NCI-H82 treated with DMSO at 0.1 percent for 48 hours (cell line): ENCODE results near the gene CDKN2AIPNL.
"Not testable (repeated sequence)": the region's sequence is repeated elsewhere in the genome, so short reads cannot be mapped to it uniquely, and the experiment has no call there.

Experiments
- DNase-seq: peaks from one replicate; lab custom pipeline; 2025; ENCODE audit not compliant: unreplicated experiment; lab: John Stamatoyannopoulos, UW

CDKN2AIPNL gene

GRCh38 chr5:134438721-134439123, 27.0 kb upstream of the CDKN2AIPNL start:
- DNase-seq: no peak

GRCh38 chr5:134437847-134438581, 26.3 kb upstream of the CDKN2AIPNL start:
- DNase-seq: no peak

GRCh38 chr5:134437340-134437846, 25.7 kb upstream of the CDKN2AIPNL start:
- no peak for DNase-seq

- DNase-seq: no peak
These were observed 25.1 kb upstream of the CDKN2AIPNL start for GRCh38 chr5:134436523-134437339.

- DNase-seq: no peak
These were observed 23.9 kb upstream of the CDKN2AIPNL start for GRCh38 chr5:134435560-134435959.

- DNase-seq: no peak
These were observed 21.1 kb upstream of the CDKN2AIPNL start for GRCh38 chr5:134432677-134433359.

- DNase-seq: no peak
These were observed 20.5 kb upstream of the CDKN2AIPNL start for GRCh38 chr5:134432174-134432573.

- DNase-seq: peak; percentile 93
These were observed 18.4 kb upstream of the CDKN2AIPNL start for GRCh38 chr5:134430001-134430569.

- DNase-seq: no peak
These were observed 15.9 kb upstream of the CDKN2AIPNL start for GRCh38 chr5:134427540-134428041.

- DNase-seq: no peak
These were observed 14.7 kb upstream of the CDKN2AIPNL start for GRCh38 chr5:134426361-134426760.

GRCh38 chr5:134423376-134423775, 11.7 kb upstream of the CDKN2AIPNL start:
- DNase-seq: no peak

- no peak for DNase-seq
These were observed 11.2 kb upstream of the CDKN2AIPNL start for GRCh38 chr5:134422791-134423365.

- not testable (repeated sequence) for DNase-seq
These were observed 9.4 kb upstream of the CDKN2AIPNL start for GRCh38 chr5:134421038-134421437.

- no peak for DNase-seq
These were observed 8.7 kb upstream of the CDKN2AIPNL start for GRCh38 chr5:134420343-134420742.

- DNase-seq: no peak
These were observed 7.3 kb upstream of the CDKN2AIPNL start for GRCh38 chr5:134418958-134419357.

GRCh38 chr5:134417707-134418106, 6.0 kb upstream of the CDKN2AIPNL start:
- no peak for DNase-seq

- DNase-seq: no peak
These were observed 1.4 kb upstream of the CDKN2AIPNL start for GRCh38 chr5:134413046-134413445.

GRCh38 chr5:134411228-134411545, 494 bp downstream of the CDKN2AIPNL start:
- no peak for DNase-seq

GRCh38 chr5:134410822-134411221, 859 bp downstream of the CDKN2AIPNL start:
- DNase-seq: no peak

GRCh38 chr5:134409321-134409720, 2.4 kb downstream of the CDKN2AIPNL start:
- no peak for DNase-seq

GRCh38 chr5:134406390-134406789, 5.3 kb downstream of the CDKN2AIPNL start:
- no peak for DNase-seq
